ENCODE measurements around the gene RAB39B.
A peak's percentile ranks its signal among the peaks of the same experiment; 100 is the strongest.
"Not testable (repeated sequence)": the region's sequence is repeated elsewhere in the genome, so short reads cannot be mapped to it uniquely, and the experiment has no call there.

RAB39B gene

GRCh38 chrX:155263854-155264628 lies at the start of gene RAB39B:
Gene RAB39B (minus strand): TSS chrX:155264491. CDS start chrX:155264288, 203 bp downstream.
- peak; percentile 67 for DNase-seq (ENCODE audit: extremely low spot score)
- ChIA-PET POLR2A (no interaction called here), CTCF (no interaction called here)
- peak; percentile 27 for TF ChIP-seq CTCF (IDR thresholded peaks at IDR 0.05; ENCODE audit: control extremely low read depth, extremely low read depth, low read depth, missing control alignments)

DNA sequence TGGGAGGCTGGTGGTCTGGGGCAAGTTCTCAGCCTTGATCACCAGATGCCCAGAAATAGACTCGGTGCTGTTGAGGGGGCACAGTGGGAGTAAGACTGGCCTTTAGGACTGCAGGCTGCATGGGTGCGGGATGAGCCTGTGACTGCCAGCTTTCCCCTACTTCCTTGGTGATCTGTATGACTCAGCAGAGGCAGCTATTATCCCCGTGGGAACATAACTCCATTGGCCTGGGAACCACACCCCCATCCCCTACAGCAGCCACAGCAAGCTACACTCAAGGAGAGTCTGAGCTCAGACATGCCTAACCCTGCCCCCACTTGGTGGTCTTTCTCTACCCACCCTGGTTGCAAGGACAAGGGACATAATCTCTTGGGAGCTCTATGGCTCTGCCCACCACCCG lies 49.5 kb upstream of the RAB39B start:
- no peak for TF ChIP-seq CTCF (IDR thresholded peaks at IDR 0.05; ENCODE audit: control extremely low read depth, extremely low read depth, low read depth, missing control alignments)
- ChIA-PET CTCF (no interaction called here), POLR2A (no interaction called here)
- no peak for DNase-seq (ENCODE audit: extremely low spot score)

DNA sequence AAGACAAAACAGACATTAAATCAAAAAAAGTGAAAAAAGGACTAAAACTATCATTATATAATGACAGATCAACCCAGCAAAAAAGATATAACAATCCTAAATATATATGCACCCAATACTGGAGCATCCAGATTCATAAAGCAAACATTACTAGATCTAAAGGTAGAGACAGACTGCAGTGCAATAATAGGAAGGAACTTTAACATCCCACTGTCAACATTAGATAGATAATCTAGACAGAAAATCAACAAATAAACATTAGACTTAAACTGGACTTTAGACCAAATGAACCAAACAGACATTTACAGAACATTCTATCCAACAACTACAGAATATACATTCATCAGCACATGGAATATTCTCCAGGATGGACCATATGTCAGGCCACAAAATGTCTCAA lies 29.5 kb upstream of the RAB39B start:
- POLR2A ChIA-PET, result no interaction called here
- no peak for DNase-seq (ENCODE audit: extremely low spot score)
- CTCF ChIA-PET, result no interaction called here
- no peak for TF ChIP-seq CTCF (IDR thresholded peaks at IDR 0.05; ENCODE audit: control extremely low read depth, extremely low read depth, low read depth, missing control alignments)

GRCh38 chrX:155279873-155280272 lies 15.6 kb upstream of the RAB39B start:
- no peak for DNase-seq (ENCODE audit: extremely low spot score)
- no peak for TF ChIP-seq CTCF (IDR thresholded peaks at IDR 0.05; ENCODE audit: control extremely low read depth, extremely low read depth, low read depth, missing control alignments)
- CTCF ChIA-PET, result no interaction called here
- POLR2A ChIA-PET, result no interaction called here

DNA sequence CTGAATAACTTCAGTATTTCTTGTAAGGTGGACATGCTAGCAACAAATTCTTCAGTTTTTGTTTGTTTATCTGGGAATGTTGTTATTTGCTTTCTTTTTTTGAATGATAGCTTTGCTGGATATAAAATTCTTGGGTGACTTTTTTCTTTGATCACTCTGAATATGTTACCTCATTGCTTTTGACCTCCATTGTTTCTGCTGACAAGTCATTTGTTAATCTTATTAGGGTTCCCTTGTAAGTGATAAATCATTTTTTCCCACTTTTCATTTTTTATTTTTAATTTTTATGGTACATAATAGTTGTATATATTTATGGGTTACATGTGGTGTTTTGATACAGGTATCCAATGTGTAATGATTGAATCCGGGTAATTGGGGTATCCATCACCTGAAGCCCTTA lies 6.7 kb upstream of the RAB39B start:
- CTCF ChIA-PET, result no interaction called here
- no peak for TF ChIP-seq CTCF (IDR thresholded peaks at IDR 0.05; ENCODE audit: control extremely low read depth, extremely low read depth, low read depth, missing control alignments)
- no peak for DNase-seq (ENCODE audit: extremely low spot score)
- POLR2A ChIA-PET, result no interaction called here

GRCh38 chrX:155267995-155268394 lies 3.7 kb upstream of the RAB39B start:
- not testable (repeated sequence) for DNase-seq (ENCODE audit: extremely low spot score)

GRCh38 chrX:155266439-155266838 lies 2.1 kb upstream of the RAB39B start:
- ChIA-PET POLR2A (no interaction called here), CTCF (no interaction called here)
- DNase-seq (ENCODE audit: extremely low spot score), result no peak
- no peak for TF ChIP-seq CTCF (IDR thresholded peaks at IDR 0.05; ENCODE audit: control extremely low read depth, extremely low read depth, low read depth, missing control alignments)

More at GRCh38 chrX:155267995-155268394, 3.7 kb upstream of the RAB39B start:
- CTCF ChIA-PET, POLR2A ChIA-PET: not testable (repeated sequence)

All from GM10248 (cell line).